GM18951 (cell line): Measurements from ENCODE around the gene WIPF1.

Source experiments
- POLR2A ChIP-seq: IDR thresholded peaks from 4 replicates; pipeline ENCODE4 v1.6.1; 2011; ENCODE audit warnings: mild to moderate bottlenecking; ENCODE audit not compliant: insufficient read length, insufficient read depth; ENCODE audit errors: extremely low read depth
- in situ Hi-C: fragments of 300-500 bp; cut with MboI; formaldehyde crosslinking; loops from one replicate; pipeline ENCODE4 v1.12.0; 2022; ENCODE audit warnings: low sequenced_read_pairs, mixed read lengths, inconsistent platforms; ENCODE audit not compliant: unreplicated experiment

Gene WIPF1

DNA sequence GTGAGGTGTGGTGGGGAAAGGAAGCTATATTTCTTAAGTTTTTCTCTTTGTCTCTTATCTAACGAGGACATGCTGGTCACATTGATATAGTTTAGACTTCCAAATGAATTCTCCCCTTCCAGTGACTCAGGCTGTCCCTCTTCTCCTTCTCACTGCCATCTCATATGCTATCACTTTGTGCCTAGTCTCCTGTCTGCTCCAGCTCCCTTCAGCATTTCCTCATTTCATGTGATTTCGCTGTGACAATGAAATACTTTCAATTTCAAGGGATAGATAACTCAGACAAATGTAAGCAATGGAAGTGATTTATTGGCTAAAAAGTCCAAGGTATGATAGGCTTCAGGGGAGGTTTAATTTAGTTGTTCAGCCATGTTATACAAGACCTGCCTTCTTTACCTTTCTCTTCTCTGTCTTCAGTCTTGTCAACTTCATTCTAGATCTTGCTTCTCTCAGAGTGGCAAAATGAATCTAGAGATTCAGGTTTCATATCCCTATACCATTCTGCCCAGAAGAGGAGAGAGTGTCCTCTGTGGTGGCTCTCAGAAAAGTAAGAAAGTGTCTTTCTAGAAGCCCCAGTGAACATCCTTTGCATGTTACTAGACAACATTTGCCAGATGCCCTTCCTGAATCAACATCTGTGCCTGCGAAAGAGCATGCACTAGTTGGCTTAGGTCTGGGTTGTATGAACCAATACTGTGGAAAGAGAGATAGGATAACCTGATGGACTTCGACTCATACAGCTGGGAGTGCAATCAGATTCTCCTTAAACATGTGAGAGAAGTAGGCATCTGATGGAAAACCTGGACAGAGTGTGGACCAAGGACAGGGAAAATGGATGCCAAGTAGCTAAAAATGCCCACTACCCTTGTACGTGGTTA, 80.9 kb downstream of the WIPF1 start:
- no peak for TF ChIP-seq POLR2A
- in situ Hi-C loops: no loop called here

DNA sequence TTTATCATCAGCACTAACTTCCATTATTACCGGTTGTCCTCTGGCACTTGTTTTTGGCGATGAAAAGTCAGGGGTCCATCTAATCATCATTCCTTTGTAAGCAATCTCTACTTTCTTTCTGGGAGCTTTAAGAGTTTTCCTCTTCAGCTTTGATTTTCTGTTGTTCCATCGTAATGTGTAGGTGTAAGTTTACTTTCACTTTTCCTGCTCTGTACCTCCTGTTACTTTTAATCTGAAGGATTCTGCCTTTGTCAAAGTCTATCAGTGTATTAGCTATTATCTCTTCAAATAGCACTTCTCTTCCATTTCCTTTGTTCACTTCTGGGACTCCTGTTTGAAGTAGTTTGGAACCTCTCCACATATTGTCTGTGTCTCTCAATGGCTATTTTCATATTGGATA, 85.3 kb downstream of the WIPF1 start:
- in situ Hi-C loops: no loop called here
- TF ChIP-seq POLR2A: no peak

- in situ Hi-C loops: no loop called here
Observed at GRCh38 chr2:174511580-174512260, 85.9 kb downstream of the WIPF1 start.

DNA sequence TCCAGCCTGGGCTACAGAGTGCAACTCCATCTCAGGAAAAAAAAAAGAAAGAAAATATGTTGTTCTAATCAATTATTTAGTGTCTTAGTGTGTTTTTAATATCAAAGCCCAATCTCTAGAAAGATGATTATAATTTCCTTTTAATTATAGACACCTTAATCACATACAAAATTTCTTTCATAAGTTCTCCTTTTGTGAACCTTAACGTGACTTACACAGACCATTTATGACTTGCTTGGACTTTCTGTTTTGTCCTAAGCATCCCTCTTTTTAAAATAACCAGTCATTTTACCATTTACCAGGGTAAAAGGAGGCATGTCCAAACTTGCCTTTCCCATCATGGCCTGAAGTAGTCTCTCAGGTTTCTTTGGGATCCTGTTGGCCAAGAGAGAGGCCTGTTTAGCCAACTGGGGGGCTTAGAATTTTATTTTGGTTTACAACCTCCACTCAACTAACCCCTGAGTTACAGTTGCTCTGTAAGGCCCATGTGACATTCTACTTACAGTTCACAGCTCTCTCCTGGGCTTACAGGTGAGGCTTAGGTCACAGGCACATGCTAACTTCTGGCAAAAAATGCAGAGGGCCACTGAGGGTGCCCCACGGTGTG, 86.9 kb downstream of the WIPF1 start:
- in situ Hi-C loops: no loop called here
- no peak for TF ChIP-seq POLR2A

More at GRCh38 chr2:174511580-174512260, 85.9 kb downstream of the WIPF1 start:
- no peak for TF ChIP-seq POLR2A
